ENCODE data around the gene RXFP4.

- TF ChIP-seq YY1 (IDR thresholded peaks at IDR 0.05; ENCODE audit: insufficient read depth, insufficient read length) (no peak), SUZ12 (IDR thresholded peaks at IDR 0.05; ENCODE audit: extremely low read depth, insufficient read depth, insufficient read length) (no peak)
Measured at GRCh38 chr1:155978973-155979429, 37.6 kb downstream of the RXFP4 start.

Measured in NT2/D1 (cell line).